Endothelial cell of umbilical vein (primary cell): ENCODE data around the gene KCNJ15. TPM values are rescaled to one million over a fixed set of nuclear protein-coding genes. Genes with fewer than 3 reads are reported as not detected.

Source experiments
- BruUV-seq: library from RNA; stranded (reverse); fragments of 400-500 nt; replicated peaks from 2 replicates; lab custom pipeline; 2021; lab: Mats Ljungman, UMichigan
- CTCF ChIA-PET: fragments of 300-600, 350-600 bp; sonication (Branson Sonifier 250); formaldehyde crosslinking; loops from one replicate; lab custom pipeline; 2021; ENCODE audit warnings: antibody characterized with exemption, inconsistent platforms; lab: Charles Lee
- POLR2A ChIA-PET: fragments of 300-600, 350-600 bp; sonication (Branson Sonifier 250); formaldehyde crosslinking; loops from one replicate; lab custom pipeline; 2021; ENCODE audit warnings: antibody characterized with exemption, inconsistent platforms; lab: Charles Lee
- DNase-seq: peaks from one replicate; pipeline ENCODE4 v3.0.0-alpha.2; 2011; ENCODE audit warnings: low read depth, low spot score
- FAIRE-seq: peaks from 2 replicates; lab custom pipeline; 2011; peaks lifted over from hg19 to GRCh38; lab: Jason Lieb, UNC
- H2AFZ ChIP-seq: 2 replicates; pipeline ENCODE4 v1.6.0; 2012; ENCODE audit warnings: low read depth, low read length, control low read depth, inconsistent platforms
- H3K27ac ChIP-seq: 2 replicates; pipeline ENCODE4 v1.5.1; 2011; ENCODE audit warnings: low read depth, mild to moderate bottlenecking, control low read depth, low read length, moderate library complexity; ENCODE audit not compliant: insufficient read depth
- H3K27me3 ChIP-seq, 2 experiments: 2 replicates each; pipeline versions ENCODE4 v1.6.0 to v1.6.1; 2011; ENCODE audit warnings: low read length in 2 of 2, mixed read lengths in 1 of 2; ENCODE audit not compliant: control insufficient read depth in 2 of 2, insufficient read depth in 2 of 2
- H3K36me3 ChIP-seq, 2 experiments: 2 replicates in 1 of 2; 3 replicates in 1 of 2; pipeline ENCODE4 v1.5.1; 2011; ENCODE audit warnings: low read length in 2 of 2, mild to moderate bottlenecking in 1 of 2, moderate library complexity in 1 of 2; ENCODE audit not compliant: control insufficient read depth in 2 of 2, insufficient read depth in 2 of 2; ENCODE audit errors: extremely low read depth in 1 of 2
- H3K4me1 ChIP-seq: 3 replicates; pipeline ENCODE4 v1.5.1; 2011; ENCODE audit warnings: mild to moderate bottlenecking, low read length; ENCODE audit not compliant: control insufficient read depth, insufficient read depth; ENCODE audit errors: extremely low read depth
- H3K4me2 ChIP-seq: 2 replicates; pipeline ENCODE4 v1.6.1; 2011; ENCODE audit warnings: low read length, control low read depth, mixed read lengths; ENCODE audit not compliant: insufficient read depth
- H3K4me3 ChIP-seq, 3 experiments: fragments of 200-600 bp in 1 of 3; sonication (generic), shearing (Covaris generic) in 1 of 3; replicated peaks in 1 of 3; 2 replicates each; pipeline ENCODE4 v1.5.1; 2011 to 2016; ENCODE audit warnings: control low read depth in 3 of 3, low read length in 3 of 3, mild to moderate bottlenecking in 2 of 3, inconsistent platforms in 1 of 3, low read depth in 1 of 3, moderate library complexity in 1 of 3; ENCODE audit not compliant: insufficient read depth in 1 of 3
- H3K79me2 ChIP-seq: 2 replicates; pipeline ENCODE4 v1.6.0; 2012; ENCODE audit warnings: low read length, inconsistent platforms; ENCODE audit not compliant: control insufficient read depth, insufficient read depth
- H3K9ac ChIP-seq: replicated peaks from 2 replicates; pipeline ENCODE3; 2011; ENCODE audit warnings: low read length, control low read depth; ENCODE audit not compliant: insufficient read depth; ENCODE audit errors: extremely low read depth
- H3K9me1 ChIP-seq: replicated peaks from 3 replicates; pipeline ENCODE4 v1.6.0; 2011; ENCODE audit warnings: mild to moderate bottlenecking, low read length; ENCODE audit not compliant: control insufficient read depth, insufficient read depth; ENCODE audit errors: extremely low read depth
- H3K9me3 ChIP-seq: replicated peaks from 2 replicates; pipeline ENCODE4 v1.5.1; 2012; ENCODE audit warnings: low read length, inconsistent platforms; ENCODE audit not compliant: control insufficient read depth, insufficient read depth
- H4K20me1 ChIP-seq: replicated peaks from 2 replicates; pipeline ENCODE3; 2011; ENCODE audit warnings: mild to moderate bottlenecking, low read length; ENCODE audit not compliant: control insufficient read depth, insufficient read depth; ENCODE audit errors: extremely low read depth
- EZH2 ChIP-seq: IDR thresholded peaks from 2 replicates; pipeline ENCODE4 v1.6.1; 2012; ENCODE audit warnings: borderline replicate concordance, low read depth, mild to moderate bottlenecking, moderate library complexity, low read length, inconsistent platforms; ENCODE audit not compliant: severe bottlenecking
- FOS ChIP-seq: IDR thresholded peaks from 2 replicates; pipeline ENCODE4 v1.6.1; 2011; ENCODE audit warnings: mild to moderate bottlenecking, low read length, moderate library complexity, borderline replicate concordance; ENCODE audit not compliant: insufficient read depth
- GATA2 ChIP-seq: IDR thresholded peaks from 2 replicates; pipeline ENCODE4 v1.7.0; 2011; ENCODE audit warnings: low read depth, mild to moderate bottlenecking, moderate library complexity, mixed read lengths, low read length; ENCODE audit not compliant: insufficient read length, insufficient read depth
- JUN ChIP-seq: IDR thresholded peaks from 2 replicates; pipeline ENCODE4 v1.6.1; 2011; ENCODE audit warnings: borderline replicate concordance, low read depth; ENCODE audit not compliant: insufficient read length, insufficient read depth
- MAX ChIP-seq: IDR thresholded peaks from 2 replicates; pipeline ENCODE4 v1.6.1; 2011; ENCODE audit not compliant: insufficient read depth, insufficient read length
- MYC ChIP-seq: IDR thresholded peaks from one replicate; pipeline ENCODE4 v1.6.1; 2011; ENCODE audit warnings: mild to moderate bottlenecking, low read depth, low read length
- POLR2A ChIP-seq: IDR thresholded peaks from 2 replicates; pipeline ENCODE4 v1.6.1; 2012; ENCODE audit warnings: low read depth, mild to moderate bottlenecking, control low read depth, low read length
- POLR2AphosphoS5 ChIP-seq: IDR thresholded peaks from 2 replicates; pipeline ENCODE4 v1.6.1; 2012; ENCODE audit warnings: low read depth, mild to moderate bottlenecking, control low read depth, low read length, moderate library complexity; ENCODE audit not compliant: insufficient read depth
- dilution Hi-C: fragments of 300-500 bp; cut with MboI; formaldehyde crosslinking; loops from one replicate; pipeline ENCODE4 v1.15.0; 2019; ENCODE audit warnings: low sequenced_read_pairs; ENCODE audit not compliant: extremely low pct_ligation_motif_present
- intact Hi-C: fragments of 100-400 bp; cut with micrococcal nuclease; formaldehyde crosslinking; loops from one replicate; pipeline ENCODE4 v1.10.0; 2022
- polyA plus RNA-seq, 4 experiments: library from polyadenylated mRNA; depleted of rRNA in 3 of 4; stranded (reverse) in 3 of 4; unstranded in 1 of 4; fragments of >200 nt; gene quantifications; 2 replicates each; pipeline versions ENCODE4 v1.2.1 to v1.2.3, GENCODE V29; 2011 to 2012; ENCODE audit warnings: missing spikeins in 1 of 4
- total RNA-seq: library from RNA; stranded (reverse); gene quantifications from 2 replicates; pipeline ENCODE4 v1.2.3, GENCODE V29; 2021
- TF ChIP-seq, protein P1 (sequence below), 2 donors: IDR thresholded peaks; 1 replicate in 1 of 2; 2 replicates in 1 of 2; pipeline ENCODE4 v1.5.1; 2011; ENCODE audit warnings: low read length in 2 of 2, mild to moderate bottlenecking in 2 of 2, moderate library complexity in 2 of 2, control low read depth in 1 of 2, inconsistent platforms in 1 of 2, low read depth in 1 of 2; ENCODE audit not compliant: insufficient read depth in 1 of 2; ENCODE audit errors: extremely low read depth in 1 of 2

The KCNJ15 gene
- total and polyA plus RNA-seq, 2 donors (not counting 3 experiments of a cell fraction or from before 2014, with no cell fraction given), result 1.4 to 1.5 TPM

DNA sequence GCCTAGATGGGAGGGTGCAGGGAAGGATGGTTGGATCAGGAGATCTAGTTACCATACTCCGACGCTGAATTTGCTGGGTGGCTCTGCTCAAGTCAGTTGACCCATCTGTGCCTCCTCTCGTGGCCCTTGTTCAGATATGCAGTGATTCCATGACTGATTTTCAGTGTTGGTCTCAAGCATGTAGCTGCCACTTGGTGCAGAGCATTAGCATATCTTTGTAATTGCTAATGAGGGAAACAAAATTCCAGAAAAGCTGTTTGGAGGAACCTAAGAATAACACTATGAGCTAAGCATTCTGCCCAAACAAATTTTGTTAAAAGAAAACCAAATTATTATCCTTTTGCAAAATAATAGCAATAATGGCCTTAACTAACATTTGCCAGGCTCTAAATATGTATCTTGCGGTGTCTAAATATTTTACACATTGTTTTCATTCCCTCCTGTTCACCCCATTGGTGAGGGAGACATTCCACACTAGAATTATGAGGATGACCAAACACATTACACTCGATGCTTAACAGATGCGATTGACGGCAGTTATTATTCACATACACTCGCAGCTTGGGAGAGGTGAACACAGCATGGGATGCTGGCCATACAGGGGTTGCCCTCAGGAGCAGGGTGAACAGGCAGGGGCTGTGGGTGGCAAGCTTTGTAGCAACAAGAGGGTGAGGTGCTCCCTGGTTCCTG lies 69.1 kb downstream of the KCNJ15 start:
- no peaks in the 10 kb centered on the region for H4K20me1 ChIP-seq
- H3K36me3 ChIP-seq, result no peaks in the 10 kb centered on the region
- no peak overlapping the region for H3K9ac ChIP-seq
- intact Hi-C loops, result no loop called here
- no peak for TF ChIP-seq MAX
- TF ChIP-seq, protein P1, sequence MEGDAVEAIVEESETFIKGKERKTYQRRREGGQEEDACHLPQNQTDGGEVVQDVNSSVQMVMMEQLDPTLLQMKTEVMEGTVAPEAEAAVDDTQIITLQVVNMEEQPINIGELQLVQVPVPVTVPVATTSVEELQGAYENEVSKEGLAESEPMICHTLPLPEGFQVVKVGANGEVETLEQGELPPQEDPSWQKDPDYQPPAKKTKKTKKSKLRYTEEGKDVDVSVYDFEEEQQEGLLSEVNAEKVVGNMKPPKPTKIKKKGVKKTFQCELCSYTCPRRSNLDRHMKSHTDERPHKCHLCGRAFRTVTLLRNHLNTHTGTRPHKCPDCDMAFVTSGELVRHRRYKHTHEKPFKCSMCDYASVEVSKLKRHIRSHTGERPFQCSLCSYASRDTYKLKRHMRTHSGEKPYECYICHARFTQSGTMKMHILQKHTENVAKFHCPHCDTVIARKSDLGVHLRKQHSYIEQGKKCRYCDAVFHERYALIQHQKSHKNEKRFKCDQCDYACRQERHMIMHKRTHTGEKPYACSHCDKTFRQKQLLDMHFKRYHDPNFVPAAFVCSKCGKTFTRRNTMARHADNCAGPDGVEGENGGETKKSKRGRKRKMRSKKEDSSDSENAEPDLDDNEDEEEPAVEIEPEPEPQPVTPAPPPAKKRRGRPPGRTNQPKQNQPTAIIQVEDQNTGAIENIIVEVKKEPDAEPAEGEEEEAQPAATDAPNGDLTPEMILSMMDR (IDR thresholded peaks at IDR 0.05; ENCODE audit: extremely low read depth in 1 of 2, insufficient read depth in 1 of 2, low read depth in 1 of 2, low read length in 2 of 2), result no peak
- no peak for TF ChIP-seq FOS
- TF ChIP-seq GATA2, result no peak
- TF ChIP-seq EZH2, result no peak
- TF ChIP-seq MYC, result no peak
- TF ChIP-seq JUN, result no peak
- TF ChIP-seq POLR2AphosphoS5, result no peak
- no peak for TF ChIP-seq POLR2A
- H3K27me3 ChIP-seq, result peaks cover 6 to 8% of the 10 kb centered on the region in 2 experiments
- FAIRE-seq (no peak), DNase-seq (no peak)
- no peaks in the 10 kb centered on the region for H3K9me3 ChIP-seq
- H3K9me1 ChIP-seq, result no peaks in the 10 kb centered on the region
- CTCF ChIA-PET, result interaction anchor here (0.8 to 1.5 kb wide), 5 partner anchors 13 to 155 kb away, joined by 3 to 7 read pairs (median 3); no protein-coding TSS in a partner anchor
- dilution Hi-C loops, result no loop called here
- POLR2A ChIA-PET, result no interaction called here
- H3K4me3 ChIP-seq, result no peak overlapping the region
- no peaks in the 10 kb centered on the region for H3K79me2 ChIP-seq
- H3K4me2 ChIP-seq, result no peak overlapping the region
- H3K27ac ChIP-seq, result no peak overlapping the region
- no peak overlapping the region for H2AFZ ChIP-seq
- no peaks in the 10 kb centered on the region for H3K4me1 ChIP-seq
- BruUV-seq, result no TSS peak
